OCI-LY1 (cell line): Measurements from ENCODE around the gene MOB2.

ENCODE experiments used
- H2AFZ ChIP-seq: fragments of 200-600 bp; sonication (generic), shearing (Covaris generic); 2 replicates; pipeline ENCODE4 v1.6.0; 2014; ENCODE audit warnings: antibody characterized with exemption, mild to moderate bottlenecking, low read length
- H3F3A ChIP-seq: fragments of 200-600 bp; sonication (generic), shearing (Covaris generic); 2 replicates; pipeline ENCODE4 v1.6.0; 2014; ENCODE audit warnings: mild to moderate bottlenecking, antibody characterized with exemption, low read length, moderate library complexity; ENCODE audit not compliant: insufficient read depth
- H3K27ac ChIP-seq: fragments of 200-600 bp; sonication (generic); 2 replicates; pipeline ENCODE4 v1.5.1; 2014; ENCODE audit warnings: low read length, mixed run types, mild to moderate bottlenecking, low read depth; ENCODE audit not compliant: poor library complexity, severe bottlenecking
- H3K27me3 ChIP-seq: fragments of 200-600 bp; sonication (generic); 2 replicates; pipeline ENCODE4 v1.6.0; 2014; ENCODE audit warnings: antibody characterized with exemption, mild to moderate bottlenecking, low read length, moderate library complexity; ENCODE audit not compliant: insufficient read depth
- H3K36me3 ChIP-seq: fragments of 200-600 bp; sonication (generic); 2 replicates; pipeline ENCODE4 v1.6.1; 2014; ENCODE audit warnings: mild to moderate bottlenecking, antibody characterized with exemption, low read length, moderate library complexity, mixed read lengths; ENCODE audit not compliant: insufficient read depth
- H3K4me1 ChIP-seq: fragments of 200-600 bp; sonication (generic); 2 replicates; pipeline ENCODE4 v1.5.1; 2014; ENCODE audit warnings: mild to moderate bottlenecking, low read length, moderate library complexity; ENCODE audit not compliant: insufficient read depth, severe bottlenecking
- H3K4me2 ChIP-seq: fragments of 200-600 bp; sonication (generic), shearing (Covaris generic); 2 replicates; pipeline ENCODE4 v1.6.1; 2014; ENCODE audit warnings: low read length
- H3K4me3 ChIP-seq: fragments of 200-600 bp; sonication (generic); 2 replicates; pipeline ENCODE4 v1.5.1; 2014; ENCODE audit warnings: low read length, low read depth, mild to moderate bottlenecking, mixed read lengths; ENCODE audit not compliant: poor library complexity, severe bottlenecking
- H3K79me2 ChIP-seq: fragments of 200-600 bp; shearing (Covaris generic); 2 replicates; pipeline ENCODE4 v1.6.1; 2016; ENCODE audit warnings: mixed run types, low read length, mixed read lengths; ENCODE audit not compliant: insufficient read depth
- H3K9ac ChIP-seq: fragments of 200-600 bp; sonication (generic), shearing (Covaris generic); 2 replicates; pipeline ENCODE4 v1.6.1; 2014; ENCODE audit warnings: mild to moderate bottlenecking, low read length, mixed read lengths
- H3K9me2 ChIP-seq: fragments of 200-600 bp; sonication (generic), shearing (Covaris generic); 2 replicates; pipeline ENCODE4 v1.6.1; 2014; ENCODE audit warnings: low read depth, mild to moderate bottlenecking, low read length, mixed read lengths
- H3K9me3 ChIP-seq: fragments of 200-600 bp; shearing (Covaris generic); 2 replicates; pipeline ENCODE4 v1.6.1; 2014; ENCODE audit warnings: low read length, mixed read lengths
- H4K20me1 ChIP-seq: fragments of 200-600 bp; sonication (generic), shearing (Covaris generic); 2 replicates; pipeline ENCODE4 v1.6.0; 2016; ENCODE audit warnings: mild to moderate bottlenecking, low read length; ENCODE audit not compliant: insufficient read depth
- CTCF ChIP-seq: fragments of 200-600 bp; sonication (generic), shearing (Covaris generic); IDR thresholded peaks from 2 replicates; pipeline ENCODE4 v1.5.1; 2017; ENCODE audit warnings: mild to moderate bottlenecking, antibody characterized with exemption, low read length, moderate library complexity, mixed read lengths
- EZH2 ChIP-seq: fragments of 200-600 bp; sonication (generic), shearing (Covaris generic); IDR thresholded peaks from 2 replicates; pipeline ENCODE4 v1.8.0; 2017; ENCODE audit warnings: borderline replicate concordance, mixed run types, mild to moderate bottlenecking, antibody characterized with exemption, low read length, moderate library complexity, mixed read lengths

The MOB2 gene

GRCh38 chr11:1490651-1491050 lies 4.1 kb upstream of the MOB2 start:
- H3F3A ChIP-seq: no peaks in the 10 kb centered on the region
- 0 out of 2 replicates have a peak, but pooled peaks cover 3% of the 10 kb centered on the region for H4K20me1 ChIP-seq
- H3K36me3 ChIP-seq: no peaks in the 10 kb centered on the region
- no peaks in the 10 kb centered on the region for H3K27me3 ChIP-seq
- H3K79me2 ChIP-seq: no peaks in the 10 kb centered on the region
- no peak for TF ChIP-seq EZH2
- TF ChIP-seq CTCF: no peak
- no peak overlapping the region for H3K4me3 ChIP-seq
- H3K4me2 ChIP-seq: no peak overlapping the region
- no peaks in the 10 kb centered on the region for H3K9me3 ChIP-seq
- H3K9ac ChIP-seq: no peak overlapping the region
- no peak overlapping the region for H2AFZ ChIP-seq
- H3K4me1 ChIP-seq: no peaks in the 10 kb centered on the region
- no peaks in the 10 kb centered on the region for H3K9me2 ChIP-seq
- H3K27ac ChIP-seq: no peak overlapping the region

DNA sequence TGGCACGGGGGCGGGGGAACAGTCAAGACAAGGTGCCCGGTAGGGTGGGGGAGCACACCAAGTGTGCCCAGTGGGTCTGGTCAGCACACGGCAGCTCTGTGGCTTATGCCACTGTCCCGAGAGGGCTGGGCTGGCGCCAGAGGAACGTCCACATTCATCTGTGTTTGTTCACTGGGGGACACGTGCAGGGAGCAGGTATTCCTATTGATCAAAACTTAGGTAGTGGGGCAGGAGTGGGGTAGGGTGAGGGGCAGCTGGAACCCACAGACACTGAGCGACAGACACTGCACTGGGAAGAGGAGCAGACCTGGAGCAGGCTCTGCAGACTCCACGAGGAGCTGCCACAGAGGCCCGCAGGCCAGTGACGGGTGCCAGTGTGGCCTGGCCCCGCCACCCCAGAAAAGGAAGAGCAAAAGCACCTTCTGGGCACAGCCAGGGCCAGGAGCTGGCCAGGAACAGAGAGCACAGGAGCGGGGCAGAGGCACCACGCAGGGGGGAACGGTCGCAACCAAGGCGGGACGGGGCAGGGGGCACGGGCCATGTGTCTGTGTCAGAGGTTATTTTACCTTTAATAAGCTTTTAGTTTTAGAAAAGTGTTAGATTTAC lies 2.1 kb upstream of the MOB2 start:
- Histone ChIP-seq H3K4me1 (no peaks in the 10 kb centered on the region), H3K9ac (no peak overlapping the region), H3F3A (no peaks in the 10 kb centered on the region), H3K79me2 (no peaks in the 10 kb centered on the region), H3K9me3 (no peaks in the 10 kb centered on the region), H2AFZ (no peak overlapping the region), H3K36me3 (no peaks in the 10 kb centered on the region), H3K9me2 (no peaks in the 10 kb centered on the region), H3K4me2 (no peak overlapping the region), H3K4me3 (no peak overlapping the region), H3K27ac (no peak overlapping the region), H3K27me3 (no peaks in the 10 kb centered on the region), H4K20me1 (no peaks in the 10 kb centered on the region)
- TF ChIP-seq CTCF: no peak
- no peak for TF ChIP-seq EZH2

DNA sequence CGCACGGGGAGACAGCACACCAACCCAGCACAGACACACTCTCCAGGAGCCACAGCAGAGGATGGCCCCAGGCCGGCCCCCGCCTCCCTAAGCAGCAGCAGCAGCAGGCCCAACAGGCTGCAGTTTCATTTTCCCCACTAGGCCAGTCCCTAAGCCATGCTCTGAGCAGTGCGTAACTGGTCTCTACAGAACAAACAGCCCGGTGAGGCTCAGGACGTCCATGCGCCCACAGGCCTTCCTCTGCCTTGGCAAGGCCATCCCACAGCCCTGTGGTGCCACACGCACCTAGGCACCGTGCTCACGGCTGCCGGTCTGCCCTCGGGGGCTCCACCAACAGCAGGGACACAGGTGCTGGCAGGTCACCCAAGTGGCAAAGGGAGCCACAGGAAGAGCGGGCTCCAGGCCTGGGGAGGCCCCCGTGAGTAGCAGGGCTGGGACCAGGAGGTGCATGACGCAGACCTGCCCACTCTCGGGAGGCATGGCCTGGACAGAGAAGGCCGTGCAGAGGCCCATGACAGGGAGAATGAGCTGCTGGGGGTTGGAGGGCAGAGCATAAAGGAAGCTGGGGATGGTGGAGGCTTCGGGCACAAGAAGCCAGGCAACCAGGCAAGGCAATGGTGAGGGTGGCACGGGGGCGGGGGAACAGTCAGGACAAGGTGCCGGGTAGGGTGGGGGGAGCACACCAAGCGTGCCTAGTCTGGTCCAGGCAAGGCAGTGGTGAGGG lies 1.4 kb upstream of the MOB2 start:
- no peak overlapping the region for H3K9ac ChIP-seq
- no peaks in the 10 kb centered on the region for H3K9me2 ChIP-seq
- H3F3A ChIP-seq: no peaks in the 10 kb centered on the region
- no peak overlapping the region for H3K4me2 ChIP-seq
- H3K27ac ChIP-seq: no peak overlapping the region
- TF ChIP-seq CTCF: no peak
- TF ChIP-seq EZH2: no peak
- no peaks in the 10 kb centered on the region for H3K4me1 ChIP-seq
- H4K20me1 ChIP-seq: no peaks in the 10 kb centered on the region
- H3K79me2 ChIP-seq: no peaks in the 10 kb centered on the region
- H3K4me3 ChIP-seq: no peak overlapping the region
- no peaks in the 10 kb centered on the region for H3K27me3 ChIP-seq
- no peaks in the 10 kb centered on the region for H3K36me3 ChIP-seq
- H2AFZ ChIP-seq: no peak overlapping the region
- no peaks in the 10 kb centered on the region for H3K9me3 ChIP-seq
